SK-N-SH (cell line): Measurements from ENCODE around the gene CLEC16A.

Experiments used
- FOXM1 ChIP-seq: IDR thresholded peaks from 2 replicates; pipeline ENCODE4 v1.4.0; 2012; ENCODE audit warnings: low read depth, mild to moderate bottlenecking
- MEF2A ChIP-seq: IDR thresholded peaks from 2 replicates; pipeline ENCODE4 v1.4.0; 2012; ENCODE audit warnings: low read depth, borderline replicate concordance
- MXI1 ChIP-seq: IDR thresholded peaks from 2 replicates; pipeline ENCODE4 v1.6.1; 2012; ENCODE audit warnings: mild to moderate bottlenecking, low read depth, low read length, improper control_type of control experiment
- NRF1 ChIP-seq: IDR thresholded peaks from 2 replicates; pipeline ENCODE4 v1.6.1; 2012; ENCODE audit warnings: low read depth, mild to moderate bottlenecking, low read length
- POLR2AphosphoS5 ChIP-seq: IDR thresholded peaks from 2 replicates; pipeline ENCODE4 v1.6.1; 2012; ENCODE audit warnings: low read depth, low read length
- RAD21 ChIP-seq: IDR thresholded peaks from 2 replicates; pipeline ENCODE4 v1.6.1; 2012; ENCODE audit warnings: mild to moderate bottlenecking, low read length
- RXRA ChIP-seq: IDR thresholded peaks from 2 replicates; pipeline ENCODE4 v1.4.0; 2012; ENCODE audit warnings: low read depth, mild to moderate bottlenecking, borderline replicate concordance
- SMC3 ChIP-seq: IDR thresholded peaks from 2 replicates; pipeline ENCODE4 v1.6.1; 2012; ENCODE audit warnings: low read depth, low read length, improper control_type of control experiment
- TAF1 ChIP-seq: IDR thresholded peaks from 2 replicates; pipeline ENCODE4 v1.6.1; 2012; ENCODE audit warnings: low read depth, mild to moderate bottlenecking, low read length, moderate library complexity, borderline replicate concordance
- TCF12 ChIP-seq: IDR thresholded peaks from 2 replicates; pipeline ENCODE4 v1.4.0; 2012
- YY1 ChIP-seq: IDR thresholded peaks from 2 replicates; pipeline ENCODE4 v1.4.0; 2012; ENCODE audit warnings: low read depth, mild to moderate bottlenecking
- TF ChIP-seq, protein P1 (sequence below): IDR thresholded peaks from 2 replicates; pipeline ENCODE4 v1.4.0; 2012; ENCODE audit warnings: low read depth
- TF ChIP-seq, protein P2 (sequence below): fragments of 200-600 bp; sonication (generic); IDR thresholded peaks from 2 replicates; pipeline ENCODE4 v1.6.1; 2017; ENCODE audit warnings: antibody characterized with exemption, mild to moderate bottlenecking, moderate library complexity
- TF ChIP-seq, protein P3 (sequence below): IDR thresholded peaks from 2 replicates; pipeline ENCODE4 v1.4.0; 2012; ENCODE audit warnings: low read depth, borderline replicate concordance

DNA sequence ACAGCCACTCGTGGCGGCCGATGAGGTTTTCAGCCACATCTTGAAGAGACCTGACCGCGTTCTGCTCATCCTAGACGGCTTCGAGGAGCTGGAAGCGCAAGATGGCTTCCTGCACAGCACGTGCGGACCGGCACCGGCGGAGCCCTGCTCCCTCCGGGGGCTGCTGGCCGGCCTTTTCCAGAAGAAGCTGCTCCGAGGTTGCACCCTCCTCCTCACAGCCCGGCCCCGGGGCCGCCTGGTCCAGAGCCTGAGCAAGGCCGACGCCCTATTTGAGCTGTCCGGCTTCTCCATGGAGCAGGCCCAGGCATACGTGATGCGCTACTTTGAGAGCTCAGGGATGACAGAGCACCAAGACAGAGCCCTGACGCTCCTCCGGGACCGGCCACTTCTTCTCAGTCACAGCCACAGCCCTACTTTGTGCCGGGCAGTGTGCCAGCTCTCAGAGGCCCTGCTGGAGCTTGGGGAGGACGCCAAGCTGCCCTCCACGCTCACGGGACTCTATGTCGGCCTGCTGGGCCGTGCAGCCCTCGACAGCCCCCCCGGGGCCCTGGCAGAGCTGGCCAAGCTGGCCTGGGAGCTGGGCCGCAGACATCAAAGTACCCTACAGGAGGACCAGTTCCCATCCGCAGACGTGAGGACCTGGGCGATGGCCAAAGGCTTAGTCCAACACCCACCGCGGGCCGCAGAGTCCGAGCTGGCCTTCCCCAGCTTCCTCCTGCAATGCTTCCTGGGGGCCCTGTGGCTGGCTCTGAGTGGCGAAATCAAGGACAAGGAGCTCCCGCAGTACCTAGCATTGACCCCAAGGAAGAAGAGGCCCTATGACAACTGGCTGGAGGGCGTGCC is 37.2 kb upstream of the CLEC16A start:
- TF ChIP-seq, protein P1, sequence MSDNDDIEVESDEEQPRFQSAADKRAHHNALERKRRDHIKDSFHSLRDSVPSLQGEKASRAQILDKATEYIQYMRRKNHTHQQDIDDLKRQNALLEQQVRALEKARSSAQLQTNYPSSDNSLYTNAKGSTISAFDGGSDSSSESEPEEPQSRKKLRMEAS: no peak
- TF ChIP-seq NRF1 (no peak), FOXM1 (no peak), TAF1 (no peak), POLR2AphosphoS5 (no peak), MEF2A (no peak), RXRA (no peak), YY1 (no peak), MXI1 (no peak), RAD21 (no peak), TCF12 (no peak), SMC3 (no peak)
- TF ChIP-seq, protein P2, sequence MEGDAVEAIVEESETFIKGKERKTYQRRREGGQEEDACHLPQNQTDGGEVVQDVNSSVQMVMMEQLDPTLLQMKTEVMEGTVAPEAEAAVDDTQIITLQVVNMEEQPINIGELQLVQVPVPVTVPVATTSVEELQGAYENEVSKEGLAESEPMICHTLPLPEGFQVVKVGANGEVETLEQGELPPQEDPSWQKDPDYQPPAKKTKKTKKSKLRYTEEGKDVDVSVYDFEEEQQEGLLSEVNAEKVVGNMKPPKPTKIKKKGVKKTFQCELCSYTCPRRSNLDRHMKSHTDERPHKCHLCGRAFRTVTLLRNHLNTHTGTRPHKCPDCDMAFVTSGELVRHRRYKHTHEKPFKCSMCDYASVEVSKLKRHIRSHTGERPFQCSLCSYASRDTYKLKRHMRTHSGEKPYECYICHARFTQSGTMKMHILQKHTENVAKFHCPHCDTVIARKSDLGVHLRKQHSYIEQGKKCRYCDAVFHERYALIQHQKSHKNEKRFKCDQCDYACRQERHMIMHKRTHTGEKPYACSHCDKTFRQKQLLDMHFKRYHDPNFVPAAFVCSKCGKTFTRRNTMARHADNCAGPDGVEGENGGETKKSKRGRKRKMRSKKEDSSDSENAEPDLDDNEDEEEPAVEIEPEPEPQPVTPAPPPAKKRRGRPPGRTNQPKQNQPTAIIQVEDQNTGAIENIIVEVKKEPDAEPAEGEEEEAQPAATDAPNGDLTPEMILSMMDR: no peak
- TF ChIP-seq, protein P3, sequence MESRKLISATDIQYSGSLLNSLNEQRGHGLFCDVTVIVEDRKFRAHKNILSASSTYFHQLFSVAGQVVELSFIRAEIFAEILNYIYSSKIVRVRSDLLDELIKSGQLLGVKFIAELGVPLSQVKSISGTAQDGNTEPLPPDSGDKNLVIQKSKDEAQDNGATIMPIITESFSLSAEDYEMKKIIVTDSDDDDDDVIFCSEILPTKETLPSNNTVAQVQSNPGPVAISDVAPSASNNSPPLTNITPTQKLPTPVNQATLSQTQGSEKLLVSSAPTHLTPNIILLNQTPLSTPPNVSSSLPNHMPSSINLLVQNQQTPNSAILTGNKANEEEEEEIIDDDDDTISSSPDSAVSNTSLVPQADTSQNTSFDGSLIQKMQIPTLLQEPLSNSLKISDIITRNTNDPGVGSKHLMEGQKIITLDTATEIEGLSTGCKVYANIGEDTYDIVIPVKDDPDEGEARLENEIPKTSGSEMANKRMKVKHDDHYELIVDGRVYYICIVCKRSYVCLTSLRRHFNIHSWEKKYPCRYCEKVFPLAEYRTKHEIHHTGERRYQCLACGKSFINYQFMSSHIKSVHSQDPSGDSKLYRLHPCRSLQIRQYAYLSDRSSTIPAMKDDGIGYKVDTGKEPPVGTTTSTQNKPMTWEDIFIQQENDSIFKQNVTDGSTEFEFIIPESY: no peak
